Measurements from ENCODE around the gene CES2.

CES2 gene

GRCh38 chr16:66906916-66907836, 28.1 kb upstream of the CES2 start:
- TF ChIP-seq GATA1 (IDR thresholded peaks at IDR 0.05; ENCODE audit: low read depth, low read length) (no peak), POLR2A (IDR thresholded peaks at IDR 0.05; ENCODE audit: low read length) (no peak)

GRCh38 chr16:66908116-66908515, 27.2 kb upstream of the CES2 start:
- DNase-seq: no peak
- TF ChIP-seq POLR2A (IDR thresholded peaks at IDR 0.05; ENCODE audit: low read length) (no peak), GATA1 (IDR thresholded peaks at IDR 0.05; ENCODE audit: low read depth, low read length) (no peak)

More at GRCh38 chr16:66906916-66907836, 28.1 kb upstream of the CES2 start:
- DNase-seq: no peak

GRCh38 chr16:66908762-66909559, 26.4 kb upstream of the CES2 start:
- no peak for DNase-seq
- TF ChIP-seq POLR2A (IDR thresholded peaks at IDR 0.05; ENCODE audit: low read length): no peak
- TF ChIP-seq GATA1 (IDR thresholded peaks at IDR 0.05; ENCODE audit: low read depth, low read length): no peak

GRCh38 chr16:66910175-66910940, 25.0 kb upstream of the CES2 start:
- no peak for DNase-seq
- no peak for TF ChIP-seq GATA1 (IDR thresholded peaks at IDR 0.05; ENCODE audit: low read depth, low read length)
- no peak for TF ChIP-seq POLR2A (IDR thresholded peaks at IDR 0.05; ENCODE audit: low read length)

GRCh38 chr16:66911112-66911511, 24.2 kb upstream of the CES2 start:
- DNase-seq: no peak
- TF ChIP-seq POLR2A (IDR thresholded peaks at IDR 0.05; ENCODE audit: low read length): no peak
- TF ChIP-seq GATA1 (IDR thresholded peaks at IDR 0.05; ENCODE audit: low read depth, low read length): no peak

- no peak for DNase-seq
- TF ChIP-seq POLR2A (IDR thresholded peaks at IDR 0.05; ENCODE audit: low read length) (no peak), GATA1 (IDR thresholded peaks at IDR 0.05; ENCODE audit: low read depth, low read length) (no peak)
These were observed 23.5 kb upstream of the CES2 start for GRCh38 chr16:66911801-66912200.

- TF ChIP-seq GATA1 (IDR thresholded peaks at IDR 0.05; ENCODE audit: low read depth, low read length) (no peak), POLR2A (IDR thresholded peaks at IDR 0.05; ENCODE audit: low read length) (no peak)
- no peak for DNase-seq
These were observed 22.2 kb upstream of the CES2 start for GRCh38 chr16:66913081-66913480.

- DNase-seq: no peak
- TF ChIP-seq POLR2A (IDR thresholded peaks at IDR 0.05; ENCODE audit: low read length) (no peak), GATA1 (IDR thresholded peaks at IDR 0.05; ENCODE audit: low read depth, low read length) (no peak)
These were observed 21.6 kb upstream of the CES2 start for GRCh38 chr16:66913711-66914110.

GRCh38 chr16:66914541-66914940, 20.8 kb upstream of the CES2 start:
- DNase-seq: no peak
- TF ChIP-seq POLR2A (IDR thresholded peaks at IDR 0.05; ENCODE audit: low read length) (no peak), GATA1 (IDR thresholded peaks at IDR 0.05; ENCODE audit: low read depth, low read length) (no peak)

GRCh38 chr16:66915041-66915440, 20.3 kb upstream of the CES2 start:
- no peak for TF ChIP-seq POLR2A (IDR thresholded peaks at IDR 0.05; ENCODE audit: low read length)
- TF ChIP-seq GATA1 (IDR thresholded peaks at IDR 0.05; ENCODE audit: low read depth, low read length): no peak
- DNase-seq: no peak

- TF ChIP-seq GATA1 (IDR thresholded peaks at IDR 0.05; ENCODE audit: low read depth, low read length): no peak
- no peak for TF ChIP-seq POLR2A (IDR thresholded peaks at IDR 0.05; ENCODE audit: low read length)
- DNase-seq: no peak
These were observed 18.8 kb upstream of the CES2 start for GRCh38 chr16:66916518-66916917.

- no peak for TF ChIP-seq GATA1 (IDR thresholded peaks at IDR 0.05; ENCODE audit: low read depth, low read length)
- no peak for TF ChIP-seq POLR2A (IDR thresholded peaks at IDR 0.05; ENCODE audit: low read length)
- DNase-seq: no peak
These were observed 17.6 kb upstream of the CES2 start for GRCh38 chr16:66917741-66918140.

GRCh38 chr16:66918355-66918754, 17.0 kb upstream of the CES2 start:
- TF ChIP-seq POLR2A (IDR thresholded peaks at IDR 0.05; ENCODE audit: low read length) (no peak), GATA1 (IDR thresholded peaks at IDR 0.05; ENCODE audit: low read depth, low read length) (no peak)
- no peak for DNase-seq

Measured in erythroblast (primary cell).